ENCODE measurements around the gene MPST.

GRCh38 chr22:36991206-36991605 is 28.3 kb upstream of the MPST start:
- TF ChIP-seq CTCF (IDR thresholded peaks at IDR 0.05) (no peak), POLR2A (IDR thresholded peaks at IDR 0.05) (no peak)
